ENCODE measurements around the gene CCM2. TPM values are rescaled to one million over a fixed set of nuclear protein-coding genes. Genes with fewer than 3 reads are reported as not detected.

The CCM2 gene
- total RNA-seq, 1 donor, result 41.9 TPM

DNA sequence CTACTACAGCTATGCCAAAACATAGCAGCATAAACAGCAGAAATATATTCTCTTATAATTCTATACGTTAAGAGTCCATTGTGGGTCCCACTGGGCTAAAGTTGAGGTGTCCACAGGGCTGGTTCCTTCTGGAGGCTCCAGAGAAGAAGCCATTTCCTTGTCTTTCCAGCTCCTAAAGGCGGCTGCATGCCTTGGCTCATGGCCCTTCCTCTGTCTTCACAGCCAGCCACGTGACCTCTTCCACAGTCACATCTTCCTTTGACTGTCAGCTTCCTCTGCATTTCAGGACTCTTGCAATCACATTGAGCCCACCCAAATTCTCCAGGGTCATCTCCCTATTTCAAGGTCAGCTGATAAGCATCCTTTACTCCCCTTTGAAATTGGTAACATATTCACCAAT, 71.5 kb downstream of the CCM2 start:
- no peak for TF ChIP-seq CTCF (IDR thresholded peaks at IDR 0.05; ENCODE audit: insufficient read depth, low read depth, low read length)
- no peak for DNase-seq (ENCODE audit: low read depth)

GRCh38 chr7:45072131-45073030, 72.4 kb downstream of the CCM2 start:
- H3K4me3 ChIP-seq (ENCODE audit: low read depth, low read length), result no peak overlapping the region
- no peak for TF ChIP-seq CTCF (IDR thresholded peaks at IDR 0.05; ENCODE audit: insufficient read depth, low read depth, low read length)
- DNase-seq (ENCODE audit: low read depth), result peak; percentile 8

More for the DNA sequence above, 71.5 kb downstream of the CCM2 start:
- no peak overlapping the region for H3K4me3 ChIP-seq (ENCODE audit: low read depth, low read length)

GRCh38 chr7:45073031-45073785, 73.2 kb downstream of the CCM2 start:
- H3K4me3 ChIP-seq (ENCODE audit: low read depth, low read length), result no peak overlapping the region
- no peak for TF ChIP-seq CTCF (IDR thresholded peaks at IDR 0.05; ENCODE audit: insufficient read depth, low read depth, low read length)
- DNase-seq (ENCODE audit: low read depth), result no peak

DNA sequence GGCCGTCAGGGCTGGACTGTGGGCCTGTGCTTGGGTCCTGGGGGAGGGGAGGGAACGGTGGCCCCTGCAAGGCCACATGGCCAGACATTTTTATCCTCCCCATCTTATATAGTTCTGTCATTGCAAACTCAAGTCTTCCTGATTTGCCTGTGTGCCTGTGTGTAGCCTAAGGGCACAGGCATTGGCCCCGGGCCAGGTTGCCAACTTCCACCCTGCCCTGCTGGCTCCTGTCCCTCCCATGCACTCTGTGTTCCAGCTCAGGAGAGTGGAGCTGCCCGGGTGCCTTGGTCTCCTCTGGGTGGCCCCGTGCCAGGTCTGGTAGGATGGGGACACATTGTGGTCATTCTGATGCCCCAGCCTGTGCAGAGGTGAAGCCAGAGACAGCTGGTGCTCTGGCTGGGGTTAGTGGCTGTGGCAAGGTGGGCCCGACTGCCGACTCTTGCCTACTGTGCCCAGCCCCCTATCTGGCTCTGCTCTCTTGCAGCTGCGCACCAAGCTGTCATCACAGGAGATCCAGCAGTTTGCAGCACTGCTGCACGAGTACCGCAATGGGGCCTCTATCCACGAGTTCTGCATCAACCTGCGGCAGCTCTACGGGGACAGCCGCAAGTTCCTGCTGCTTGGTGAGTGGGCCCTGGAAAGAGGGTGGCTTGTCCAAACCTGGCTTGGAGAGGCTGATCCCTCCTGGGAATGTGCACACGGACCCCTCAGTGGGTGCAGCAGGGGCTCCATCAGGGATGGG, 74.0 kb downstream of the CCM2 start:
- H3K4me3 ChIP-seq (ENCODE audit: low read depth, low read length), result no peak overlapping the region
- DNase-seq (ENCODE audit: low read depth), result no peak
- no peak for TF ChIP-seq CTCF (IDR thresholded peaks at IDR 0.05; ENCODE audit: insufficient read depth, low read depth, low read length)

GRCh38 chr7:45074528-45075354, 74.7 kb downstream of the CCM2 start:
- no peak for DNase-seq (ENCODE audit: low read depth)
- no peak for TF ChIP-seq CTCF (IDR thresholded peaks at IDR 0.05; ENCODE audit: insufficient read depth, low read depth, low read length)
- no peak overlapping the region for H3K4me3 ChIP-seq (ENCODE audit: low read depth, low read length)

GRCh38 chr7:45075355-45075644, 75.3 kb downstream of the CCM2 start:
- no peak overlapping the region for H3K4me3 ChIP-seq (ENCODE audit: low read depth, low read length)
- no peak for DNase-seq (ENCODE audit: low read depth)
- TF ChIP-seq CTCF (IDR thresholded peaks at IDR 0.05; ENCODE audit: insufficient read depth, low read depth, low read length), result no peak

Measured in fibroblast of villous mesenchyme (primary cell).